Astrocyte (in vitro differentiated cells and primary cell): ENCODE results near the gene AMOTL1.

Experiments
- CTCF ChIP-seq: IDR thresholded peaks from 2 replicates; pipeline ENCODE4 v1.5.1; 2011; ENCODE audit warnings: low read depth, mild to moderate bottlenecking, inconsistent platforms, low read length, moderate library complexity; ENCODE audit not compliant: insufficient read depth
- EZH2 ChIP-seq: IDR thresholded peaks from 2 replicates; pipeline ENCODE4 v1.6.1; 2012; ENCODE audit warnings: mild to moderate bottlenecking, low read length, inconsistent platforms; ENCODE audit not compliant: insufficient read depth

- TF ChIP-seq CTCF (no peak), EZH2 (no peak)
Observed at GRCh38 chr11:94728541-94728940, 39.6 kb upstream of the AMOTL1 start.
